H1 (cell line): Measurements from ENCODE around the gene NTN4.

ENCODE experiments used
- BCL11A ChIP-seq, 2 experiments: IDR thresholded peaks; one replicate each; pipeline ENCODE4 v1.6.1; 2011; ENCODE audit warnings: low read depth in 2 of 2, low read length in 2 of 2, mild to moderate bottlenecking in 2 of 2
- CHD2 ChIP-seq: IDR thresholded peaks from 2 replicates; pipeline ENCODE4 v1.6.1; 2012; ENCODE audit warnings: low read length, improper control_type of control experiment
- EZH2 ChIP-seq: fragments of 200-600 bp; sonication (generic); IDR thresholded peaks from 2 replicates; pipeline ENCODE4 v1.7.1; 2012; ENCODE audit warnings: low read depth, mild to moderate bottlenecking, moderate library complexity, low read length, inconsistent platforms; ENCODE audit not compliant: severe bottlenecking
- GABPA ChIP-seq: IDR thresholded peaks from 2 replicates; pipeline ENCODE4 v1.6.1; 2011; ENCODE audit warnings: mild to moderate bottlenecking, low read length, moderate library complexity, borderline replicate concordance; ENCODE audit not compliant: insufficient read depth
- GTF2F1 ChIP-seq: IDR thresholded peaks from 2 replicates; pipeline ENCODE4 v1.6.1; 2012; ENCODE audit warnings: low read depth, low read length, improper control_type of control experiment, borderline replicate concordance
- JUN ChIP-seq: IDR thresholded peaks from 2 replicates; pipeline ENCODE4 v1.6.1; 2011; ENCODE audit warnings: low read depth, mild to moderate bottlenecking, improper control_type of control experiment, low read length
- POLR2A ChIP-seq, 2 experiments: IDR thresholded peaks; 1 replicate in 1 of 2; 2 replicates in 1 of 2; pipeline ENCODE4 v1.6.1; 2011; ENCODE audit warnings: low read depth in 2 of 2, low read length in 2 of 2, mild to moderate bottlenecking in 2 of 2; ENCODE audit errors: control extremely low read depth in 1 of 2
- POLR2AphosphoS5 ChIP-seq: IDR thresholded peaks from 2 replicates; pipeline ENCODE4 v1.6.1; 2011; ENCODE audit warnings: low read depth, low read length
- RFX5 ChIP-seq: IDR thresholded peaks from 2 replicates; pipeline ENCODE4 v1.6.1; 2011; ENCODE audit warnings: low read depth, low read length, improper control_type of control experiment, borderline replicate concordance
- TAF1 ChIP-seq: IDR thresholded peaks from 2 replicates; pipeline ENCODE4 v1.6.1; 2011; ENCODE audit warnings: mild to moderate bottlenecking, low read depth, low read length
- USF2 ChIP-seq: IDR thresholded peaks from 2 replicates; pipeline ENCODE4 v1.6.1; 2011; ENCODE audit warnings: low read length, improper control_type of control experiment
- TF ChIP-seq, protein P1 (sequence below), 3 experiments: IDR thresholded peaks; 1 replicate in 2 of 3; 2 replicates in 1 of 3; pipeline versions ENCODE4 v1.5.1 to v1.6.1; 2011; ENCODE audit warnings: low read length in 3 of 3, mild to moderate bottlenecking in 3 of 3, inconsistent platforms in 2 of 3, low read depth in 1 of 3, moderate library complexity in 1 of 3; ENCODE audit not compliant: insufficient read depth in 1 of 3; ENCODE audit errors: control extremely low read depth in 1 of 3
- TF ChIP-seq, protein P2 (sequence below): IDR thresholded peaks from 2 replicates; pipeline ENCODE4 v1.6.1; 2012; ENCODE audit warnings: inconsistent platforms

GRCh38 chr12:95762123-95762785, 28.3 kb downstream of the NTN4 start:
- TF ChIP-seq GABPA, result no peak
- TF ChIP-seq JUN, result no peak
- no peak for TF ChIP-seq EZH2
- no peak for TF ChIP-seq POLR2AphosphoS5
- TF ChIP-seq, protein P1, sequence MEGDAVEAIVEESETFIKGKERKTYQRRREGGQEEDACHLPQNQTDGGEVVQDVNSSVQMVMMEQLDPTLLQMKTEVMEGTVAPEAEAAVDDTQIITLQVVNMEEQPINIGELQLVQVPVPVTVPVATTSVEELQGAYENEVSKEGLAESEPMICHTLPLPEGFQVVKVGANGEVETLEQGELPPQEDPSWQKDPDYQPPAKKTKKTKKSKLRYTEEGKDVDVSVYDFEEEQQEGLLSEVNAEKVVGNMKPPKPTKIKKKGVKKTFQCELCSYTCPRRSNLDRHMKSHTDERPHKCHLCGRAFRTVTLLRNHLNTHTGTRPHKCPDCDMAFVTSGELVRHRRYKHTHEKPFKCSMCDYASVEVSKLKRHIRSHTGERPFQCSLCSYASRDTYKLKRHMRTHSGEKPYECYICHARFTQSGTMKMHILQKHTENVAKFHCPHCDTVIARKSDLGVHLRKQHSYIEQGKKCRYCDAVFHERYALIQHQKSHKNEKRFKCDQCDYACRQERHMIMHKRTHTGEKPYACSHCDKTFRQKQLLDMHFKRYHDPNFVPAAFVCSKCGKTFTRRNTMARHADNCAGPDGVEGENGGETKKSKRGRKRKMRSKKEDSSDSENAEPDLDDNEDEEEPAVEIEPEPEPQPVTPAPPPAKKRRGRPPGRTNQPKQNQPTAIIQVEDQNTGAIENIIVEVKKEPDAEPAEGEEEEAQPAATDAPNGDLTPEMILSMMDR (IDR thresholded peaks at IDR 0.05; ENCODE audit: control extremely low read depth in 1 of 3, insufficient read depth in 1 of 3, low read depth in 1 of 3, low read length in 3 of 3), result no peak
- no peak for TF ChIP-seq USF2
- TF ChIP-seq POLR2A (IDR thresholded peaks at IDR 0.05; ENCODE audit: control extremely low read depth in 1 of 2, low read depth in 2 of 2, low read length in 2 of 2), result no peak
- no peak for TF ChIP-seq CHD2
- TF ChIP-seq RFX5, result no peak
- TF ChIP-seq TAF1, result no peak
- TF ChIP-seq GTF2F1, result no peak
- no peak for TF ChIP-seq BCL11A (IDR thresholded peaks at IDR 0.05; ENCODE audit: low read depth in 2 of 2, low read length in 2 of 2)
- TF ChIP-seq, protein P2, sequence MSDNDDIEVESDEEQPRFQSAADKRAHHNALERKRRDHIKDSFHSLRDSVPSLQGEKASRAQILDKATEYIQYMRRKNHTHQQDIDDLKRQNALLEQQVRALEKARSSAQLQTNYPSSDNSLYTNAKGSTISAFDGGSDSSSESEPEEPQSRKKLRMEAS, result no peak
